ENCODE results near the gene BID.

- no peak for TF ChIP-seq POLR2A (IDR thresholded peaks at IDR 0.05; ENCODE audit: low read length)
- no peak for TF ChIP-seq GATA1 (IDR thresholded peaks at IDR 0.05; ENCODE audit: low read depth, low read length)
These were observed 14.5 kb upstream of the BID start for GRCh38 chr22:17788528-17789378.
